Esophagus (tissue), 2 donors: ENCODE results near the gene NDUFAF8. TPM values are rescaled to one million over a fixed set of nuclear protein-coding genes. Genes with fewer than 3 reads are reported as not detected.

Source experiments
- H3K27ac ChIP-seq, 2 donors: one replicate each; pipeline ENCODE4 v1.5.1; 2013; ENCODE audit warnings: low read depth in 2 of 2, mild to moderate bottlenecking in 2 of 2, inconsistent platforms in 1 of 2, low read length in 1 of 2, moderate library complexity in 1 of 2
- H3K27me3 ChIP-seq, 2 donors: one replicate each; pipeline ENCODE4 v1.6.1; 2013; ENCODE audit warnings: low read length in 2 of 2, control low read depth in 1 of 2, mild to moderate bottlenecking in 1 of 2; ENCODE audit not compliant: insufficient read depth in 2 of 2, control insufficient read depth in 1 of 2
- H3K36me3 ChIP-seq, 2 donors: one replicate each; pipeline ENCODE4 v1.6.1; 2013; ENCODE audit warnings: low read length in 1 of 2; ENCODE audit not compliant: control insufficient read depth in 2 of 2, insufficient read depth in 2 of 2
- H3K4me1 ChIP-seq, 2 donors: one replicate each; pipeline ENCODE4 v1.6.1; 2013; ENCODE audit warnings: low read length in 1 of 2; ENCODE audit not compliant: control insufficient read depth in 2 of 2, insufficient read depth in 2 of 2
- H3K4me3 ChIP-seq, 2 donors: one replicate each; pipeline ENCODE4 v1.5.1; 2013; ENCODE audit warnings: low read length in 2 of 2, mild to moderate bottlenecking in 2 of 2, low read depth in 1 of 2, moderate library complexity in 1 of 2
- H3K9me3 ChIP-seq, 2 donors: one replicate each; pipeline ENCODE4 v1.6.1; 2013; ENCODE audit warnings: mild to moderate bottlenecking in 2 of 2, low read depth in 1 of 2, low read length in 1 of 2, moderate library complexity in 1 of 2; ENCODE audit not compliant: control insufficient read depth in 2 of 2, insufficient read depth in 1 of 2
- WGBS, 2 donors: extraction: QIAGEN DNeasy Blood & Tissue Kit; methylation state at CpG; one replicate each; pipeline ENCODE4 v1.1.7; 2013; 5-methylcytosine and 5-hydroxymethylcytosine counted together
- polyA plus RNA-seq, 2 donors: library from polyadenylated mRNA; stranded (reverse); fragments of 200-250 nt; gene quantifications; one replicate each; pipeline ENCODE4 v1.2.3, GENCODE V29; 2013
- donor health status: healthy with polysubstance abuse.
- donor health status: Bipolar disorder and iron deficiency.

Gene NDUFAF8
- polyA plus RNA-seq, 2 donors = 34.0 to 37.1 TPM

DNA sequence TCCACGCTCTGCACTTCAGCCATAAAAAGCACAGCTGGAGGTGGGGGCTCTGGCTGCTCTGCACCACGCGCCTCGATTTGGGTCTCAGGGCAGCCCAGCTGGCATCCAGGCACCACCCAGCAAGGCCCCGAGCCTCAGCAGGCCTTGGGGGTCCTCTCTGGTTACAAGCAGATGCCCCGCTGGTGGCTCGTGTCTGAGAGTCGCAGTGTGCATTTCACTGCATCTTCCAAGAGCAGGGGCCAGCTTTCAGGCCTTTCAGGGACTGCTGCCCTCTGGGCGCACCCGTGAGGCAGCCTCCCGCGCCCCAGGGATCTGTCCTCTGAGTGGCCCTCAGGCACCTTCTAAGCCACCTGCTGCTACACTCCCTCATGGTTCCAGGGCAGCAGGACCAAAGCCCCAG, 25.5 kb downstream of the NDUFAF8 start:
- no peaks in the 10 kb centered on the region for H3K27me3 ChIP-seq
- H3K4me3 ChIP-seq = no peak overlapping the region
- H3K9me3 ChIP-seq = no peaks in the 10 kb centered on the region
- peaks cover 10 to 54% of the 10 kb centered on the region in 2 donors for H3K36me3 ChIP-seq
- H3K27ac ChIP-seq = no peak overlapping the region
- no peaks in the 10 kb centered on the region for H3K4me1 ChIP-seq
- WGBS, 2 donors = 95 to 98% methylated on average over 12 of the region's 12 CpGs

DNA sequence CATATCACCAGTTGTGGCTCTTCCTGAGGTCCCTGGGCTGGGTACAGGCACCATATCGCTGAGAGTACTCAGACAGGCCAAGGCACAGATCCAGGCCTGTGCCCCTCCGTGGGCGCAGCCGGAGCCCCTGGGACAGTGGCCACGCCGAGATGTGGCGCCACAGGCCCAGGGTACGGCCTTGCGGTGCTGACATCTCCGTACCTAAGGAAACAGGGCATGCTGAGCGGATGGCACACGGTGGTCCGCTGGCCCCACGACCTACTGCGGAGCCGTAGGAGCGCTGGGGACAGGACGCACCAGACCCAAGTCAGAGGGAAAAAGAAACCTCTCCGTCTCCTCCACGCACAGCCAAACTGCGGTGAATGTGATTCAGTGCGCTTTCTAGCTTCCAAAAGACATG, 26.5 kb downstream of the NDUFAF8 start:
- H3K9me3 ChIP-seq = no peaks in the 10 kb centered on the region
- peaks cover 12 to 51% of the 10 kb centered on the region in 2 donors for H3K36me3 ChIP-seq
- WGBS, 2 donors = 94 to 97% methylated on average over 22 of the region's 22 CpGs
- H3K27ac ChIP-seq = no peak overlapping the region
- H3K4me3 ChIP-seq = no peak overlapping the region
- no peaks in the 10 kb centered on the region for H3K4me1 ChIP-seq
- H3K27me3 ChIP-seq = no peaks in the 10 kb centered on the region

DNA sequence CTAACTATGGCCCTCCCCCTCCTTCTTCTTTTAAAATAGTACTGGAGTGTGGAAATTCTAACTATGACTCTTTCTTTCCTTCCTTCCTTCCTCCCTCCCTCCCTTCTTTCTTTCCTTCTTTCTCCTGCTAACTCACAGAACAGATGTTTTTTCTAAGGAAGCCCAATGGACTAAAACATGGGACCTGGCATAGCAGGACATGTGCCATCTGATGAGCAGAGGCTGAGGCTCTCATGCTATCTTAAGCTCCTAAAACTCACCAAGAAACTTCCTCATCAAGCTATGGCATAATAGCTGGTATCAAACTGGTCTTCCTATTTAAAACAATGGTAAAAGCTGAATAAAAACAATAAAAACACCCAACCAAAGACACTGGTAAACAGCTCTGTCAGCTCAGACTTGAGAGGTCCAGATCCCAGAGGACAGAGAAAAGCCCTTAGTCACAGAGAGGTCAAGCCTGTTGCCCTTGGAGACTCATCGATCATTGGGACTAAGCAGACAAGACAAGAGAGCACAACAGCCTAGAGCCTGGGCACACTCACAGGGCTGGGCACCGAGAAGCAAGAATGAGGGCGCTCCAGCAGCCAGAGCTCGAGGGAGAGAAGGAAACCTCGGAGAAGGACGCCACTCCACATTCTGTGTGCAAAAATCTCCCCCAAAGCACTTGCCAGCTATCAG, 28.4 kb downstream of the NDUFAF8 start:
- Histone ChIP-seq H3K27ac (no peak overlapping the region), H3K27me3 (no peaks in the 10 kb centered on the region), H3K4me3 (no peak overlapping the region), H3K9me3 (no peaks in the 10 kb centered on the region), H3K4me1 (no peaks in the 10 kb centered on the region), H3K36me3 (peaks cover 17 to 46% of the 10 kb centered on the region in 2 donors)
- 87 to 88% methylated on average over 6 of the region's 6 CpGs for WGBS, 2 donors

DNA sequence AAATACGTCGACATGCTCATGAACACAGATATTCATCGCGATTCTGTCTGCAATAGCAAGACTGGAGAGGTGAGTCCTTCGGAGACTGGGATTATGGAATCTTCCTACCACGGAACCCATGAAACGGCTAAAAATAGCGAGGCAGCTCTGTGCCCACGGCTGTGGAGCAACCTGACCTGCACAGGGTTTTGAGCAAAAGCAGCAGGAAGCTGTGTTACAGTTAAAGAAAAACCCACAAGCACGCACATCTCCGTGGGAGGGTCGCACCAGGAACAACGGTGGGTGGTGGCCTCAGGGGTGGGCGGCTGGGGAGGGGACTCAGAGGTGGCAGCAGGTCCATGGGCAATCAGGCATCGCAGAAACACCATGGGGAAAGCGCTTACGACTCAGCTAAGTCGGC, 31.2 kb downstream of the NDUFAF8 start:
- H3K4me3 ChIP-seq = no peak overlapping the region
- no peaks in the 10 kb centered on the region for H3K4me1 ChIP-seq
- H3K27ac ChIP-seq = no peak overlapping the region
- WGBS, 2 donors = 91 to 93% methylated on average over 18 of the region's 18 CpGs
- peaks cover 22 to 43% of the 10 kb centered on the region in 2 donors for H3K36me3 ChIP-seq
- no peaks in the 10 kb centered on the region for H3K27me3 ChIP-seq
- no peaks in the 10 kb centered on the region for H3K9me3 ChIP-seq

DNA sequence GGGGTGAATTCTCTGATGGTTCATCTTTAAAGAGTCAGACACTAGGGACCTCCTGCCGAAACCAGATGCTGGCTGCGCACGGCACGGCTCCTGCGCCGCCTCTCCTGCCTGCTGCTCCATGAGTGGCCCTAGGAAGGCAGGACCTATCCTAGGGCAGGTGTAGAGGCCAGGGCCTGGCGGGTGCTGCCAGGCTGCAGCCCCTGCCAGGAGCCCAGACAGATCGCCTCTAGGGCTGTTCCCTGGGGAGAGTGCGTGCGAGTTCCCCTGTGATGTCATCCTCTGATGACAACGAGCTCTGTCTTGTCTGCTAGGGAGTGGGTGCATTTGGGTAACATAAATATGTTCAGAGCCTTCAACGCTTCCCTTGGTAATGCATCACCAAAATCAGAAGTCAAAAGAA, 32.1 kb downstream of the NDUFAF8 start:
- no peak overlapping the region for H3K27ac ChIP-seq
- 85 to 88% methylated on average over 12 of the region's 12 CpGs for WGBS, 2 donors
- no peaks in the 10 kb centered on the region for H3K4me1 ChIP-seq
- no peaks in the 10 kb centered on the region for H3K9me3 ChIP-seq
- no peak overlapping the region for H3K4me3 ChIP-seq
- H3K27me3 ChIP-seq = no peaks in the 10 kb centered on the region
- peaks cover 25 to 43% of the 10 kb centered on the region in 2 donors for H3K36me3 ChIP-seq

DNA sequence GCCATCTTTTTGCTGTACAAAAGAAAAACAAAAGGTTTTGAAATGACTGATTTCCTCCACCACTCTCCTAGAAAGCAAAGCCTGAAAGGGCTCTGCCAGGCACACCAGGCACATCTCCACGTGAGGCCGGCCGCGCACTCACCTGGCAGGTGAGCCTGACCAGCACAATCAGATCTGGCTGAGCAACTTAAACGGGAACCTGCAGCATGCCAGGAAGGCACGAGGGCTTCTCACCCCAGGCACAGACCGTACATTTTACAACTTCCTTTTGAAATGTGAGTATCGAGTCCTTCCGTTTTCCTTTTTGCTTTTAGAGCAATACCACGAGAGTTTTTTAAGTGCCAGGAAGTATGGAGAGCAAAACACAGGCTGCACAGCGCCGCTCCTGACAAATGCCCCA, 33.5 kb downstream of the NDUFAF8 start:
- Histone ChIP-seq H3K9me3 (no peaks in the 10 kb centered on the region), H3K4me3 (no peak overlapping the region), H3K4me1 (peaks cover 7 to 11% of the 10 kb centered on the region in 2 donors), H3K27me3 (no peaks in the 10 kb centered on the region), H3K36me3 (peaks cover 25 to 50% of the 10 kb centered on the region in 2 donors), H3K27ac (no peak overlapping the region)
- WGBS, 2 donors = 77 to 78% methylated on average over 12 of the region's 12 CpGs

DNA sequence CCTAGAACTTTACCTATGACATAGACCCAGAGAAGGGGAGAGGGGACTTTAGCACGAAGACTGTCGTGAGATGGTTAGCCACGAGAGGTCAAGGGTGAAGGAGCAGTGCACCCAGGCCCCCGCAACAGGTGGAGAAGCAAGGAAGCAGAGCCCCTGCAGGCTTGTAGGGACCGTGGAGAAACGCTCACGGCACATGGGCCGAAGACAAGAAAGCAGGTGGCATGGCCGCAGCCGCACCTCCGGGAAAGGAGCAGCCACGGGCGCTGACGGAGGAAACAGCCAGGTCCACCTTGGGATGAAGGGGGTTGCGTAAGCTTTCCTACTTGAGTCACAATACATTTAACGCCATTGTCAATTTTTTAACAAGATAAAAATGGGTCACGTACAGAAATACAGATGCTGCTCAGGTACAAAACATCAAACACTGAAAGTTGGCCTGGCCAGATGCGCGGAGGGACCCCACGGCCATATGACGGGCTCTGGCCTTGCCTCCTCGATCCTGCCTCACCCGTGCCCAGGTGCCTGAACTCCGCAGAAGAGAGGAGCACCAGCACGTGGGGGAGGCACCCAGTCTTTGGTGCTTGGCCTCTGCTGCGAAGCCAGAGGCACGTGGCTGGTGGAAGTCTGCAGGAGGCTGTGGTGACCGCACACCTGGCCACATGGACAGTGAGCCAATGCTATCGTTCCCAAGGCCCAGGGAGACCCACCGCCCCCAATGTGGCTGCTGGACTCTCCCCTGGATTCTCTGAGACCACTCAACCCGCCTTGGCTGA, 34.8 kb downstream of the NDUFAF8 start:
- no peak overlapping the region for H3K4me3 ChIP-seq
- no peak overlapping the region for H3K27ac ChIP-seq
- WGBS, 2 donors = 95 to 96% methylated on average over 31 of the region's 31 CpGs
- peaks cover 25 to 58% of the 10 kb centered on the region in 2 donors for H3K36me3 ChIP-seq
- peaks cover 11 to 13% of the 10 kb centered on the region in 2 donors for H3K4me1 ChIP-seq
- H3K9me3 ChIP-seq = no peaks in the 10 kb centered on the region
- no peaks in the 10 kb centered on the region for H3K27me3 ChIP-seq

DNA sequence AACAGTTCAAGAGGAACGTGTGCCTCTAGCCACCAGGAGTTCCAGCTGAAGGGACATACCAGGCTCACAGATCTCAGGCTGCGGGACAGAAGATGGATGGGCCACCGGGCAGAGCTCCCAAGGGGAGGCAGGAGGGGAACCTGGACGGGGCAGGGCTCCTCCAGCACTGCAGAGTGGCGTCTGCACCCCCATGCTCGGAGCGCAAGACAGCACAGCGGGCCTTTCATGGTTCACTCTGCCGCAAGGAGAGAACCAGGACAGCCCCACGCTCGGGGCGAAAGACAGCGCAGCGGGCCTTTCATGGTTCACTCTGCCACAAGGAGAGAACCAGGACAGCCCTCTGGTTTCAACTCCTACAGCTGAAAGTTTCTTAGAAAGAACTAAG, 35.3 kb downstream of the NDUFAF8 start:
- H3K27me3 ChIP-seq = no peaks in the 10 kb centered on the region
- peaks cover 24 to 61% of the 10 kb centered on the region in 2 donors for H3K36me3 ChIP-seq
- 96% methylated on average over 14 of the region's 14 CpGs for WGBS, 2 donors
- H3K4me3 ChIP-seq = no peak overlapping the region
- peaks cover 11 to 13% of the 10 kb centered on the region in 2 donors for H3K4me1 ChIP-seq
- no peaks in the 10 kb centered on the region for H3K9me3 ChIP-seq
- H3K27ac ChIP-seq = no peak overlapping the region

DNA sequence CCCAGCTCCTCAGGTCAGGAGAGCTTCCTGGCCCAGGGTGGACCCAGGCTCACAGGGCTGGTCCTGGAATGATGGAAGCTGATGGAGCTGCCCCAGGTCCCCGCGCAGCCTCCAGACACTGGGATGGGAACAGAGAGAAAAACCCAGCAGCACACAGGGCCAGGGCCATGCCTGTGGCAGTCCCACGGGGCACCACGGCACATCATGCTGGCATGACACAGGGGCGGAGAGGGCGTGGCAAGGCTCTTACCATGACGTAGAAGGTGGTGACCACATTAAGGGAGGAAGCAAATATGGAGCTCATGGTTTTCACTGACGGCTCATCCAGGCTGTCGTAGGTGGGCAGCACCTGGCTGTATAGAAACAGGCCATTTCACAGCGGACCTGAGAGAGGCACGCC, 37.7 kb downstream of the NDUFAF8 start:
- WGBS, 2 donors = 55 to 69% methylated on average over 11 of the region's 11 CpGs
- Histone ChIP-seq H3K36me3 (peaks cover 16 to 64% of the 10 kb centered on the region in 2 donors), H3K9me3 (no peaks in the 10 kb centered on the region), H3K27ac (peak overlapping the region in 1 of 2 donors; percentile 73), H3K27me3 (no peaks in the 10 kb centered on the region), H3K4me1 (peaks cover 11 to 13% of the 10 kb centered on the region in 2 donors), H3K4me3 (no peak overlapping the region)
